HS-5 (cell line): ENCODE results near the gene COL11A1.
"Not testable (repeated sequence)": the region's sequence is repeated elsewhere in the genome, so short reads cannot be mapped to it uniquely, and the experiment has no call there.

ENCODE experiments used
- DNase-seq: peaks from one replicate; pipeline ENCODE4 v3.0.0-alpha.2; 2012; ENCODE audit warnings: low read depth

COL11A1 gene

GRCh38 chr1:102834688-102835320 is 273.5 kb downstream of the COL11A1 start:
- peak; percentile 64 for DNase-seq

GRCh38 chr1:102833151-102833550 is 275.2 kb downstream of the COL11A1 start:
- no peak for DNase-seq

- DNase-seq: not testable (repeated sequence)
Observed at GRCh38 chr1:102826706-102827105, 281.6 kb downstream of the COL11A1 start.
